HG03039 (cell line): ENCODE data around the gene ADIPOR2.
"Not testable (repeated sequence)": the region's sequence is repeated elsewhere in the genome, so short reads cannot be mapped to it uniquely, and the experiment has no call there.

Source experiments
- ATAC-seq: cut with Tn5 transposase; IDR thresholded peaks from one replicate; pipeline ENCODE4 v1.9.1; 2021; ENCODE audit warnings: mild to moderate bottlenecking, moderate library complexity; ENCODE audit not compliant: unreplicated experiment

Gene ADIPOR2

GRCh38 chr12:1731019-1731687, 40.3 kb downstream of the ADIPOR2 start:
- ATAC-seq = no peak

GRCh38 chr12:1731688-1732078, 40.8 kb downstream of the ADIPOR2 start:
- not testable (repeated sequence) for ATAC-seq

GRCh38 chr12:1732914-1733313, 42.0 kb downstream of the ADIPOR2 start:
- ATAC-seq = no peak

GRCh38 chr12:1733712-1734111, 42.8 kb downstream of the ADIPOR2 start:
- not testable (repeated sequence) for ATAC-seq

- no peak for ATAC-seq
Measured at GRCh38 chr12:1737652-1738286, 46.9 kb downstream of the ADIPOR2 start.

GRCh38 chr12:1738446-1738845, 47.6 kb downstream of the ADIPOR2 start:
- ATAC-seq = no peak

- no peak for ATAC-seq
Measured at GRCh38 chr12:1739368-1739767, 48.5 kb downstream of the ADIPOR2 start.

GRCh38 chr12:1740161-1740948, 49.5 kb downstream of the ADIPOR2 start:
- no peak for ATAC-seq

GRCh38 chr12:1741154-1741949, 50.5 kb downstream of the ADIPOR2 start:
- ATAC-seq = no peak

- ATAC-seq = no peak
Measured at GRCh38 chr12:1744932-1745331, 54.1 kb downstream of the ADIPOR2 start.

- ATAC-seq = no peak
Measured at GRCh38 chr12:1747609-1748008, 56.7 kb downstream of the ADIPOR2 start.

- ATAC-seq = no peak
Measured at GRCh38 chr12:1749019-1749418, 58.1 kb downstream of the ADIPOR2 start.

GRCh38 chr12:1750300-1750699, 59.4 kb downstream of the ADIPOR2 start:
- no peak for ATAC-seq

- no peak for ATAC-seq
Measured at GRCh38 chr12:1758376-1758775, 67.5 kb downstream of the ADIPOR2 start.

GRCh38 chr12:1758887-1759286, 68.0 kb downstream of the ADIPOR2 start:
- ATAC-seq = no peak

GRCh38 chr12:1760566-1761382, 69.9 kb downstream of the ADIPOR2 start:
- ATAC-seq = no peak

GRCh38 chr12:1761857-1762256, 71.0 kb downstream of the ADIPOR2 start:
- no peak for ATAC-seq

GRCh38 chr12:1763153-1763552, 72.3 kb downstream of the ADIPOR2 start:
- ATAC-seq = no peak

- no peak for ATAC-seq
Measured at GRCh38 chr12:1766110-1766509, 75.2 kb downstream of the ADIPOR2 start.

GRCh38 chr12:1767407-1768090, 76.7 kb downstream of the ADIPOR2 start:
- no peak for ATAC-seq
